Brain microvascular endothelial cell (primary cell): ENCODE measurements around the gene QSER1.
"Not testable (repeated sequence)": the region's sequence is repeated elsewhere in the genome, so short reads cannot be mapped to it uniquely, and the experiment has no call there.

Source experiments
- DNase-seq: peaks from one replicate; pipeline ENCODE4 v3.0.0-alpha.2; 2020
- H3K27ac ChIP-seq: fragments of 250-450 bp; sonication (Bioruptor Pico); 2 replicates; pipeline ENCODE4 v1.5.1; 2020; ENCODE audit warnings: mild to moderate bottlenecking, moderate library complexity
- H3K27me3 ChIP-seq: fragments of 250-450 bp; sonication (Bioruptor Pico); replicated peaks from 2 replicates; pipeline ENCODE4 v1.5.1; 2020; ENCODE audit warnings: mild to moderate bottlenecking
- H3K36me3 ChIP-seq: fragments of 250-450 bp; sonication (Bioruptor Pico); replicated peaks from 2 replicates; pipeline ENCODE4 v1.5.1; 2020; ENCODE audit warnings: mild to moderate bottlenecking
- H3K4me3 ChIP-seq: 2 replicates; pipeline ENCODE4 v1.5.1; 2011; ENCODE audit warnings: low read depth, mild to moderate bottlenecking, control low read depth, low read length, moderate library complexity
- in situ Hi-C: cut with HindIII; loops from 2 replicates; pipeline ENCODE4 v1.10.0; 2017; ENCODE audit warnings: low sequenced_read_pairs, low pct_ligation_motif_present
- TF ChIP-seq, protein P1 (sequence below): IDR thresholded peaks from 2 replicates; pipeline ENCODE4 v1.5.1; 2011; ENCODE audit warnings: low read depth, mild to moderate bottlenecking, moderate library complexity, low read length, control low read depth, inconsistent platforms; ENCODE audit errors: missing control alignments

Gene QSER1

DNA sequence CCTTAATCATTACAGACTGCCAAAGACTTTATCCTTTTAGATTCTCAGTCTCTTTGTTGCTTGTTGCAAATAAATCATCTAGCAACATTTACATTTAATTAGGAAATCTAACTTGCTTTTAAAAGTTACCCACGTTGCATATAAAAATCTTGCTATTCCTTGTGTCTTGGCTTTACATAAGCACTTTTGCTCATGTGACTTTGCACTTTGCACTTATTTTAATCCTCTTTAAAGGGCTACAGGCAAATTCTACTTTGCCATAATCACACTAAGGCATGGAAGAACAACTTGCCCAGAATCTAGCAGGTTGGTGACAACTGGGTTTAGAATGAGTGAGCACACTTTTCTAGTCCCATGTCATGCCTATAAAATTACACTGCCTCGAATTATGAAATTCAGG lies 37.0 kb upstream of the QSER1 start:
- no peaks in the 10 kb centered on the region for H3K27me3 ChIP-seq
- TF ChIP-seq, protein P1, sequence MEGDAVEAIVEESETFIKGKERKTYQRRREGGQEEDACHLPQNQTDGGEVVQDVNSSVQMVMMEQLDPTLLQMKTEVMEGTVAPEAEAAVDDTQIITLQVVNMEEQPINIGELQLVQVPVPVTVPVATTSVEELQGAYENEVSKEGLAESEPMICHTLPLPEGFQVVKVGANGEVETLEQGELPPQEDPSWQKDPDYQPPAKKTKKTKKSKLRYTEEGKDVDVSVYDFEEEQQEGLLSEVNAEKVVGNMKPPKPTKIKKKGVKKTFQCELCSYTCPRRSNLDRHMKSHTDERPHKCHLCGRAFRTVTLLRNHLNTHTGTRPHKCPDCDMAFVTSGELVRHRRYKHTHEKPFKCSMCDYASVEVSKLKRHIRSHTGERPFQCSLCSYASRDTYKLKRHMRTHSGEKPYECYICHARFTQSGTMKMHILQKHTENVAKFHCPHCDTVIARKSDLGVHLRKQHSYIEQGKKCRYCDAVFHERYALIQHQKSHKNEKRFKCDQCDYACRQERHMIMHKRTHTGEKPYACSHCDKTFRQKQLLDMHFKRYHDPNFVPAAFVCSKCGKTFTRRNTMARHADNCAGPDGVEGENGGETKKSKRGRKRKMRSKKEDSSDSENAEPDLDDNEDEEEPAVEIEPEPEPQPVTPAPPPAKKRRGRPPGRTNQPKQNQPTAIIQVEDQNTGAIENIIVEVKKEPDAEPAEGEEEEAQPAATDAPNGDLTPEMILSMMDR: no peak
- no peaks in the 10 kb centered on the region for H3K36me3 ChIP-seq
- DNase-seq: no peak
- no peak overlapping the region for H3K27ac ChIP-seq
- no peak overlapping the region for H3K4me3 ChIP-seq
- in situ Hi-C loops: no loop called here

DNA sequence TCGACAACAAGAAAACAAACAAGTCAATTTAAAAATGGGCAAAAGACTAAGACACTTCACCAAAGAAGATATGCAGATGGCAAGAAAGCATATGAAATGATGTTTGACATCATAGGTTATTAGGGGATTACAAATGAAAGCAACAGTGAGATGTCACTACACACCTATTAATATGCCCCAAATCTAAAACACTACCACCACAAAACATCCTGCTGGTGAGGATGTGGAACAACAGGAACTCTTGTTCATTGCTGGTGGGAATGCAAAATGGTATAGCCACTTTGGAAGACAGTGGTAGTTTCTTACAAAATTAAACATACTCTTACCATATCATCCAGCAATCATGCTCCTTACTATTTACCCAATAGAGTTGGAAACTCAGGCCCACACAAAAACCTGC lies 33.9 kb upstream of the QSER1 start:
- TF ChIP-seq, protein P1: peak; percentile 15
- Histone ChIP-seq H3K36me3 (no peaks in the 10 kb centered on the region), H3K4me3 (no peak overlapping the region), H3K27ac (no peak overlapping the region), H3K27me3 (no peaks in the 10 kb centered on the region)
- in situ Hi-C loops: no loop called here
- DNase-seq: no peak

DNA sequence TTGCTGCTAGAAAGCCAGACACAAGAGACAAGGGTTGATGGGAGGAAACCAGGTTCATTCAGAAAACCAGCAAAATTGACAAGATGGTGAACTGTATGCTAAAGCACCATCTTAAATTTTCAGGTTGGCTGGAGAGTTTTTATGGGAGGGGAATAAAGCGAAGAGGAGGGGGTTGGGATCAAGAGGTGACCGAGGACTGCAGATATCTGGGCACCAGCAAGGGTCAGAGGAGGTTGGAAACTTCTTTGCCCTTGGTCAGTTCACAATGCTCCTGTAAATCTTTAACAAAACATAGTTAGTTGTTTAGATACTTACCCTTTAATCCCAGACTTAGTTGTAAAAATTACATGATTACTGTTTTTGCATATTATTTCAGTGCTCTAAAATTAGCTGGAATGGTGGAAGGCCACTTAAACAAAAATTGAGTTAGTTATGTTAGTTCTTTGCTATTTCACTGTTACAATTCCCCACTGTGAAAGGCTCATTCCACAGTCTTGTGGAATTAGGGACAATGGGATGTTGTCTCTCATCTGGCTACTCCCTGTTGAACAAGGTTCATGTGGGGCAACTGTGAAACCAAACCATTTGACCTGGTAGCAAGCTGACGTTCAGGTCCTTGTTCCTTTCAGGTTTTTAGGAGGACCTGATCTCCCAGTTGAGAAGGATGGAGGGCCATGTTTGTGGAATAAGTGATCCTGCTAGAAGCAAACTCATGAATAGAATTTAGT lies 30.6 kb upstream of the QSER1 start:
- in situ Hi-C loops: no loop called here
- H3K36me3 ChIP-seq: no peaks in the 10 kb centered on the region
- no peaks in the 10 kb centered on the region for H3K27me3 ChIP-seq
- no peak overlapping the region for H3K4me3 ChIP-seq
- DNase-seq: no peak
- TF ChIP-seq, protein P1: no peak
- no peak overlapping the region for H3K27ac ChIP-seq

DNA sequence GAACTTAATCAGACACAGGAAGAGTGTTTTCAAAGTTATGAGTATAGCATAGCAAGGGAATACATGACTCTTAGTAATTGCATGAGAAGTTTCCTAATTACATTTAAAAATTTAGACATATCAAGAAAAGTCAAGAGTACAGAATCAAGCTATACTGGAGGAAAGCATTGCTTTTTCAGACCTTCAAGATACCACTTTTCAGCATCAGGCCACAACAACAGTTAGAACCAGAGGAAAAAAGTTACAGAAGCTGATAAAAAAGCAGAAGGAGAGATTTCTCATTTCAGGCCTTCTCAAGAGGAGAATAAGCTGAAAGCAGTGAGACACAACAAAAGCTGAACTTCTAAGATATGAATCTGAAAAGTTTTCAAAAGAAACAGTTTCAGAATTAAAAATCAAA lies 28.1 kb upstream of the QSER1 start:
- Histone ChIP-seq H3K27me3 (no peaks in the 10 kb centered on the region), H3K4me3 (no peak overlapping the region), H3K36me3 (no peaks in the 10 kb centered on the region), H3K27ac (no peak overlapping the region)
- TF ChIP-seq, protein P1: no peak
- in situ Hi-C loops: no loop called here
- no peak for DNase-seq

DNA sequence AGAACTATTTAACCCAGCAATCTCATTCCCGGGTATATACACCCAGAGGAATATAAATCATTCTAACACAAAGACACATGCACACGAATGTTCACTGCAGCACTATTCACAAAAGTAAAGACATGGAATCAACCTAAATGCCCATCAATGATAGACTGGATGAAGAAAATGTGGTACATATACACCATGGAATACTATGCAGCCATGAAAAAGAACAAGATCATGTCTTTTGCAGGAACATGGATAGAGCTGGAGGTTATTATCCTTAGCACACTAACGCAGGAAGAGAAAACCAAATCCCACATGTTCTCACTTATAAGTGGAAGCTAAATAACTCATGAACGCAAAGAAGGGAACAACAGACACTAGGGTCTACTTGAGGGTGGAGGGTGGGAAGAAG lies 23.9 kb upstream of the QSER1 start:
- H3K36me3 ChIP-seq, H3K27ac ChIP-seq, H3K27me3 ChIP-seq, DNase-seq, H3K4me3 ChIP-seq, in situ Hi-C loops: not testable (repeated sequence)

DNA sequence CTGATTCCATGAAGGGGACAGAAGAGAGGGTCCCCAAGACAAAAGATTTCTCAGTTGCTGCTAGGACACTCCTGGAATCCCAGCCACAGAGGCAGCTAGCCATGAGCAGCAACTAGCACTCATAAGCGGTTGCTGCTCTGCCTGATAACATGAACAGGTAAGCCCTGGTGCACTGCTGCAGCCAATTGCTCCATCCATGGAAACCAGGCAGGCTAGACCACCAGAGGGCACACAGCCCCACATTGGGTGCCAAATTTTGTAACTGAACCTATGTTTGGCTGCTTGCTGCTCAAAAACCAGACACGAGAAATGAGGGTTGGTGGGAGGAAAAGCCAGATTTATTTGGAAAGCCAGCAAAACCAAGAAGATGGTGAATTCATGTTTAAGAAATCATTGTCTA lies 21.9 kb upstream of the QSER1 start:
- no peak overlapping the region for H3K27ac ChIP-seq
- H3K4me3 ChIP-seq: no peak overlapping the region
- no peaks in the 10 kb centered on the region for H3K36me3 ChIP-seq
- in situ Hi-C loops: no loop called here
- DNase-seq: no peak
- H3K27me3 ChIP-seq: no peaks in the 10 kb centered on the region
- TF ChIP-seq, protein P1: peak; percentile 55
